CD14-positive monocyte (primary cell): ENCODE data around the gene ELMOD1. TPM values are rescaled to one million over a fixed set of nuclear protein-coding genes. Genes with fewer than 3 reads are reported as not detected.
A peak's percentile ranks its signal among the peaks of the same experiment; 100 is the strongest.

Experiments used
- DNase-seq, 3 donors: peaks; one replicate each; pipeline ENCODE4 v3.0.0-alpha.2; 2011 to 2022
- H2AFZ ChIP-seq: 2 replicates; pipeline ENCODE4 v1.6.0; 2012; ENCODE audit warnings: mild to moderate bottlenecking, low read depth, low read length, inconsistent platforms; ENCODE audit not compliant: insufficient read depth, poor library complexity, severe bottlenecking
- H3K27ac ChIP-seq, 2 donors: 1 replicate in 1 of 2; 2 replicates in 1 of 2; pipeline ENCODE4 v1.5.1; 2012 to 2013; ENCODE audit warnings: low read length in 2 of 2, control low read depth in 1 of 2, inconsistent platforms in 1 of 2, low read depth in 1 of 2, mild to moderate bottlenecking in 1 of 2
- H3K27me3 ChIP-seq, 2 donors: one replicate each; pipeline versions ENCODE4 v1.6.0 to v1.6.1; 2011 to 2013; ENCODE audit warnings: low read length in 2 of 2; ENCODE audit not compliant: control insufficient read depth in 2 of 2, insufficient read depth in 2 of 2
- H3K36me3 ChIP-seq, 2 donors: replicated peaks in 1 of 2; 1 replicate in 1 of 2; 2 replicates in 1 of 2; pipeline versions ENCODE4 v1.5.1 to v1.6.1; 2012 to 2013; ENCODE audit warnings: low read length in 2 of 2, control low read depth in 1 of 2, inconsistent platforms in 1 of 2, mild to moderate bottlenecking in 1 of 2; ENCODE audit not compliant: insufficient read depth in 2 of 2, control insufficient read depth in 1 of 2
- H3K4me1 ChIP-seq, 2 donors: 1 replicate in 1 of 2; 2 replicates in 1 of 2; pipeline versions ENCODE4 v1.5.1 to v1.6.1; 2012 to 2013; ENCODE audit warnings: low read length in 2 of 2, control low read depth in 1 of 2, inconsistent platforms in 1 of 2, mild to moderate bottlenecking in 1 of 2, moderate library complexity in 1 of 2; ENCODE audit not compliant: insufficient read depth in 2 of 2, control insufficient read depth in 1 of 2
- H3K4me2 ChIP-seq: replicated peaks from 2 replicates; pipeline ENCODE3; 2012; ENCODE audit warnings: low read length, moderate library complexity, mild to moderate bottlenecking; ENCODE audit not compliant: poor library complexity, severe bottlenecking; ENCODE audit errors: extremely low read depth
- H3K4me3 ChIP-seq, 3 experiments: fragments of 200-600 bp in 1 of 3; sonication (generic) in 1 of 3; replicated peaks in 1 of 3; 1 replicate in 2 of 3; 2 replicates in 1 of 3; pipeline ENCODE4 v1.5.1; 2011 to 2013; ENCODE audit warnings: low read length in 3 of 3, mild to moderate bottlenecking in 3 of 3, control low read depth in 2 of 3, low read depth in 2 of 3, inconsistent platforms in 1 of 3, moderate library complexity in 1 of 3
- H3K79me2 ChIP-seq: 2 replicates; pipeline ENCODE4 v1.6.0; 2012; ENCODE audit warnings: mild to moderate bottlenecking, control low read depth, inconsistent platforms, low read length, moderate library complexity; ENCODE audit not compliant: insufficient read depth
- H3K9ac ChIP-seq: 2 replicates; pipeline ENCODE4 v1.6.0; 2017; ENCODE audit warnings: low read length, mild to moderate bottlenecking; ENCODE audit not compliant: insufficient read depth, poor library complexity, severe bottlenecking
- H3K9me3 ChIP-seq, 2 donors: replicated peaks in 1 of 2; 1 replicate in 1 of 2; 2 replicates in 1 of 2; pipeline versions ENCODE4 v1.5.1 to v1.6.1; 2012 to 2013; ENCODE audit warnings: low read length in 2 of 2, control low read depth in 1 of 2; ENCODE audit not compliant: control insufficient read depth in 1 of 2, insufficient read depth in 1 of 2
- H4K20me1 ChIP-seq: 2 replicates; pipeline ENCODE4 v1.6.0; 2012; ENCODE audit warnings: mild to moderate bottlenecking, low read length, control low read depth, moderate library complexity; ENCODE audit not compliant: insufficient read depth
- H3K27ac Mint-ChIP-seq, 7 donors: one replicate each; pipeline ENCODE4 v1.8.0; 2020; ENCODE audit warnings: mild to moderate bottlenecking in 7 of 7, mixed read lengths in 7 of 7, moderate library complexity in 6 of 7, inconsistent platforms in 2 of 7
- H3K27me3 Mint-ChIP-seq, 3 donors: one replicate each; pipeline ENCODE4 v1.8.0; 2021 to 2022; ENCODE audit warnings: low read depth in 3 of 3, mild to moderate bottlenecking in 3 of 3, mixed read lengths in 3 of 3, moderate library complexity in 3 of 3, inconsistent platforms in 1 of 3
- H3K36me3 Mint-ChIP-seq, 2 donors: one replicate each; pipeline ENCODE4 v1.8.0; 2020; ENCODE audit warnings: mixed read lengths in 2 of 2, inconsistent platforms in 1 of 2, mild to moderate bottlenecking in 1 of 2
- H3K4me1 Mint-ChIP-seq: one replicate; pipeline ENCODE4 v1.8.0; 2020; ENCODE audit warnings: mild to moderate bottlenecking, mixed read lengths
- H3K4me3 Mint-ChIP-seq, 2 donors: one replicate each; pipeline ENCODE4 v1.8.0; 2020; ENCODE audit warnings: mild to moderate bottlenecking in 2 of 2, mixed read lengths in 2 of 2, moderate library complexity in 1 of 2
- H3K9me3 Mint-ChIP-seq, 7 donors: one replicate each; pipeline ENCODE4 v1.8.0; 2020 to 2022; ENCODE audit warnings: mixed read lengths in 7 of 7, mild to moderate bottlenecking in 6 of 7, moderate library complexity in 6 of 7, inconsistent platforms in 2 of 7
- WGBS: methylation state at CpG from one replicate; pipeline ENCODE4 v1.1.5; 2013; ENCODE audit warnings: missing lambda C conversion rate; ENCODE audit not compliant: insufficient coverage; 5-methylcytosine and 5-hydroxymethylcytosine counted together
- intact Hi-C, 2 donors: fragments of 100-400 bp; cut with micrococcal nuclease; formaldehyde crosslinking; loops; one replicate each; pipeline versions ENCODE4 v1.15.0 to v1.15.1; 2023
- polyA plus RNA-seq, 3 donors: library from polyadenylated mRNA; depleted of rRNA in 1 of 3; unstranded in 2 of 3; stranded (reverse) in 1 of 3; fragments of 300-500 nt in 2 of 3; fragments of >200 nt in 1 of 3; fragmentation: Illumina TruSeq in 2 of 3; gene quantifications; 1 replicate in 2 of 3; 2 replicates in 1 of 3; pipeline ENCODE4 v1.2.3, GENCODE V29; 2012 to 2021
- TF ChIP-seq, protein P1 (sequence below): fragments of 200-600 bp; IDR thresholded peaks from one replicate; pipeline ENCODE4 v1.8.0; 2022; ENCODE audit warnings: antibody characterized with exemption, mild to moderate bottlenecking

Gene ELMOD1
- polyA plus RNA-seq, 3 donors, result not detected

DNA sequence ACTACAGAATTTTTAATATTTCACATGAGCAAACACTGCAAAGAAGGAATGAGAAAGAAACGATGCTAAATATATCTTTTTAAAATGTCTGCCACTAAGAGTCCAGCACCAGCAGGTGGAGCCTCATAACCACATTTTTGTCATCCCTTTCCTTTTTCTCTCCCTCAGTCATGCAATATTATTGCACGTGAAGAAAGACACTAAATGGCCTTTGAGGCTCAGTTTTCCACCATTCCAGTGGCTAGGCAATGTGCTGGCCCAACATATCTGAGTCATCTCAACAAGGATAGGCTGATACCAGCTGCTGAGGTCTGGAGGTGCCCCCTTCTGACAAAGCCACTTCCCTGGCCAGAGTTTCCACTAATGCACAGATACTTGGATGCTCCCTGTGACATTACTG is 27.2 kb upstream of the ELMOD1 start:
- Mint-ChIP-seq H3K27ac (peak overlapping the region in 2 of 7 donors; percentile 13 to 68), H3K36me3 (peaks cover 17 to 19% of the 10 kb centered on the region in 2 donors), H3K9me3 (no peaks in the 10 kb centered on the region), H3K4me1 (peaks cover 25% of the 10 kb centered on the region), H3K27me3 (peaks cover 1 to 2% (median 2%) of the 10 kb centered on the region in 3 donors), H3K4me3 (no peak overlapping the region)
- TF ChIP-seq, protein P1, sequence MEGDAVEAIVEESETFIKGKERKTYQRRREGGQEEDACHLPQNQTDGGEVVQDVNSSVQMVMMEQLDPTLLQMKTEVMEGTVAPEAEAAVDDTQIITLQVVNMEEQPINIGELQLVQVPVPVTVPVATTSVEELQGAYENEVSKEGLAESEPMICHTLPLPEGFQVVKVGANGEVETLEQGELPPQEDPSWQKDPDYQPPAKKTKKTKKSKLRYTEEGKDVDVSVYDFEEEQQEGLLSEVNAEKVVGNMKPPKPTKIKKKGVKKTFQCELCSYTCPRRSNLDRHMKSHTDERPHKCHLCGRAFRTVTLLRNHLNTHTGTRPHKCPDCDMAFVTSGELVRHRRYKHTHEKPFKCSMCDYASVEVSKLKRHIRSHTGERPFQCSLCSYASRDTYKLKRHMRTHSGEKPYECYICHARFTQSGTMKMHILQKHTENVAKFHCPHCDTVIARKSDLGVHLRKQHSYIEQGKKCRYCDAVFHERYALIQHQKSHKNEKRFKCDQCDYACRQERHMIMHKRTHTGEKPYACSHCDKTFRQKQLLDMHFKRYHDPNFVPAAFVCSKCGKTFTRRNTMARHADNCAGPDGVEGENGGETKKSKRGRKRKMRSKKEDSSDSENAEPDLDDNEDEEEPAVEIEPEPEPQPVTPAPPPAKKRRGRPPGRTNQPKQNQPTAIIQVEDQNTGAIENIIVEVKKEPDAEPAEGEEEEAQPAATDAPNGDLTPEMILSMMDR, result peak; percentile 38
- H3K36me3 ChIP-seq, result peaks cover 9 to 15% of the 10 kb centered on the region in 2 donors
- H3K9ac ChIP-seq, result no peak overlapping the region
- H3K4me3 ChIP-seq, result no peak overlapping the region
- peaks cover 9% of the 10 kb centered on the region for H3K79me2 ChIP-seq
- intact Hi-C loops, result no loop called here
- 0% methylated on average over 1 of the region's 2 CpGs for WGBS
- no peak overlapping the region for H3K27ac ChIP-seq
- no peaks in the 10 kb centered on the region for H4K20me1 ChIP-seq
- no peaks in the 10 kb centered on the region for H3K9me3 ChIP-seq
- H2AFZ ChIP-seq, result peak overlapping the region; percentile 51
- DNase-seq, result peak; percentile 17 to 55 (median 40)
- H3K27me3 ChIP-seq, result no peaks in the 10 kb centered on the region
- H3K4me1 ChIP-seq, result peaks cover 20 to 21% of the 10 kb centered on the region in 2 donors
- no peak overlapping the region for H3K4me2 ChIP-seq

DNA sequence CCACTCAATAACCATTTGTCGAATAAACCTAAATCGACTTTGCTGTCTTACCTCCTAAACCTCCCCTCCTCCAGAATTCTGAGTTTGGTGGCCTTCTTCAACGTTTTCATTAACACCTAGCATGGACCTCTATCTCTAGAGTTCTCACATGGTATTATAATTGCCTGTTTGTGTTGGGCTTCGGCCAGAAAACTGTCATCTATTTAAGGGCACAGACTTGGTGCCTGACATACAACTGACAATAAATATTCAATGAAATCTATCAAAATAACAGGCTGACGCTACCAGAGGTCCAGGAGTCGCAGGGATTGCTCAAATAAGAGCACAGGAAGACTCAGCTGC is 26.1 kb upstream of the ELMOD1 start:
- peaks cover 4% of the 10 kb centered on the region in 2 donors for H3K36me3 ChIP-seq
- H3K9ac ChIP-seq, result peak overlapping the region; percentile 87
- H3K27ac Mint-ChIP-seq, result peak overlapping the region; percentile 93 to 99 (median 97)
- H3K9me3 Mint-ChIP-seq, result no peaks in the 10 kb centered on the region
- intact Hi-C loops, result loop anchor here in 1 of 2 donors (5.0 kb wide), 1 partner anchor 932 kb away; the partner anchor contains the start of gene POGLUT3
- peaks cover 25% of the 10 kb centered on the region for H3K4me1 Mint-ChIP-seq
- peak overlapping the region; percentile 87 for H2AFZ ChIP-seq
- peak overlapping the region; percentile 92 to 96 for H3K27ac ChIP-seq
- WGBS, result 0% methylated on average over 2 of the region's 6 CpGs
- peaks cover 1 to 5% (median 2%) of the 10 kb centered on the region in 3 donors for H3K27me3 Mint-ChIP-seq
- H3K4me1 ChIP-seq, result peaks cover 20 to 21% of the 10 kb centered on the region in 2 donors
- H4K20me1 ChIP-seq, result no peaks in the 10 kb centered on the region
- DNase-seq, result no peak
- H3K27me3 ChIP-seq, result no peaks in the 10 kb centered on the region
- H3K36me3 Mint-ChIP-seq, result peaks cover 8 to 11% of the 10 kb centered on the region in 2 donors
- H3K4me3 Mint-ChIP-seq, result peak overlapping the region; percentile 92 to 94
- H3K4me2 ChIP-seq, result peak overlapping the region; percentile 76
- peak overlapping the region; percentile 61 to 85 (median 74) for H3K4me3 ChIP-seq
- H3K79me2 ChIP-seq, result peaks cover 9% of the 10 kb centered on the region
- TF ChIP-seq, protein P1, result no peak
- no peaks in the 10 kb centered on the region for H3K9me3 ChIP-seq
